Vagina (tissue), 2 donors: Measurements from ENCODE around the gene C5AR2. TPM values are rescaled to one million over a fixed set of nuclear protein-coding genes. Genes with fewer than 3 reads are reported as not detected.

Experiments used
- DNase-seq, 2 donors: peaks; one replicate each; pipeline ENCODE4 v3.0.0-alpha.2; 2017; ENCODE audit errors: extremely low spot score in 2 of 2
- H3K27ac ChIP-seq: fragments of 200-600 bp; sonication (generic); one replicate; pipeline ENCODE4 v1.5.1; 2019
- H3K27me3 ChIP-seq: fragments of 200-600 bp; sonication (generic); one replicate; pipeline ENCODE4 v1.5.1; 2019
- H3K36me3 ChIP-seq, 2 donors: fragments of 200-600 bp; sonication (generic); one replicate each; pipeline ENCODE4 v1.5.1; 2017 to 2019
- H3K4me1 ChIP-seq: fragments of 200-600 bp; sonication (generic); one replicate; pipeline ENCODE4 v1.5.1; 2019
- H3K4me3 ChIP-seq, 2 donors: fragments of 200-600 bp; sonication (generic); 1 replicate in 1 of 2; 2 replicates in 1 of 2; pipeline ENCODE4 v1.5.1; 2016 to 2019
- H3K9me3 ChIP-seq: fragments of 200-600 bp; sonication (generic); one replicate; pipeline ENCODE4 v1.5.1; 2019
- POLR2A ChIP-seq, 2 donors: fragments of 450-650 bp; IDR thresholded peaks; one replicate each; pipeline ENCODE4 v1.6.1; 2017; ENCODE audit warnings: antibody characterized with exemption in 2 of 2, mild to moderate bottlenecking in 2 of 2, moderate library complexity in 2 of 2
- POLR2AphosphoS5 ChIP-seq, 2 donors: sonication (generic); formaldehyde crosslinking; IDR thresholded peaks; one replicate each; pipeline ENCODE4 v1.9.0; 2017; ENCODE audit warnings: antibody characterized with exemption in 2 of 2, mild to moderate bottlenecking in 2 of 2, low read depth in 1 of 2; ENCODE audit not compliant: insufficient read depth in 1 of 2
- intact Hi-C: fragments of 100-400 bp; cut with DNase I; formaldehyde crosslinking; loops from one replicate; pipeline ENCODE4 v1.15.1; 2023
- total RNA-seq: library from RNA; depleted of rRNA; stranded (reverse); fragments of >200 nt; gene quantifications from one replicate; pipeline ENCODE4 v1.2.3, GENCODE V29; 2016
- TF ChIP-seq, protein P1 (sequence below), 3 experiments: fragments of 450-650 bp in 2 of 3; fragments of 200-600 bp in 1 of 3; sonication (generic) in 1 of 3; IDR thresholded peaks; one replicate each; pipeline ENCODE4 v1.5.1; 2017 to 2019; ENCODE audit warnings: antibody characterized with exemption in 3 of 3, mild to moderate bottlenecking in 2 of 3, moderate library complexity in 2 of 3

Gene C5AR2
- total RNA-seq, 1 donor from 2014 or later: 15.2 TPM

GRCh38 chr19:47372603-47373002 is 40.6 kb downstream of the C5AR2 start:
- Histone ChIP-seq H3K4me1 (no peaks in the 10 kb centered on the region), H3K4me3 (no peak overlapping the region), H3K27ac (no peak overlapping the region), H3K27me3 (no peaks in the 10 kb centered on the region), H3K9me3 (no peaks in the 10 kb centered on the region), H3K36me3 (peaks cover 0 to 77% of the 10 kb centered on the region in 2 donors)
- TF ChIP-seq POLR2AphosphoS5 (IDR thresholded peaks at IDR 0.05; ENCODE audit: insufficient read depth in 1 of 2, low read depth in 1 of 2): no peak
- TF ChIP-seq, protein P1, sequence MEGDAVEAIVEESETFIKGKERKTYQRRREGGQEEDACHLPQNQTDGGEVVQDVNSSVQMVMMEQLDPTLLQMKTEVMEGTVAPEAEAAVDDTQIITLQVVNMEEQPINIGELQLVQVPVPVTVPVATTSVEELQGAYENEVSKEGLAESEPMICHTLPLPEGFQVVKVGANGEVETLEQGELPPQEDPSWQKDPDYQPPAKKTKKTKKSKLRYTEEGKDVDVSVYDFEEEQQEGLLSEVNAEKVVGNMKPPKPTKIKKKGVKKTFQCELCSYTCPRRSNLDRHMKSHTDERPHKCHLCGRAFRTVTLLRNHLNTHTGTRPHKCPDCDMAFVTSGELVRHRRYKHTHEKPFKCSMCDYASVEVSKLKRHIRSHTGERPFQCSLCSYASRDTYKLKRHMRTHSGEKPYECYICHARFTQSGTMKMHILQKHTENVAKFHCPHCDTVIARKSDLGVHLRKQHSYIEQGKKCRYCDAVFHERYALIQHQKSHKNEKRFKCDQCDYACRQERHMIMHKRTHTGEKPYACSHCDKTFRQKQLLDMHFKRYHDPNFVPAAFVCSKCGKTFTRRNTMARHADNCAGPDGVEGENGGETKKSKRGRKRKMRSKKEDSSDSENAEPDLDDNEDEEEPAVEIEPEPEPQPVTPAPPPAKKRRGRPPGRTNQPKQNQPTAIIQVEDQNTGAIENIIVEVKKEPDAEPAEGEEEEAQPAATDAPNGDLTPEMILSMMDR (IDR thresholded peaks at IDR 0.05): no peak
- TF ChIP-seq POLR2A (IDR thresholded peaks at IDR 0.05): no peak
- intact Hi-C loops: no loop called here
- DNase-seq: no peak

- Histone ChIP-seq H3K4me1 (no peaks in the 10 kb centered on the region), H3K4me3 (no peak overlapping the region), H3K27ac (no peak overlapping the region), H3K9me3 (no peaks in the 10 kb centered on the region), H3K36me3 (peaks cover 0 to 84% of the 10 kb centered on the region in 2 donors), H3K27me3 (no peaks in the 10 kb centered on the region)
- no peak for TF ChIP-seq POLR2AphosphoS5 (IDR thresholded peaks at IDR 0.05; ENCODE audit: insufficient read depth in 1 of 2, low read depth in 1 of 2)
- no peak for TF ChIP-seq POLR2A (IDR thresholded peaks at IDR 0.05)
- TF ChIP-seq, protein P1 (IDR thresholded peaks at IDR 0.05): no peak
- intact Hi-C loops: no loop called here
- DNase-seq: no peak
These were observed 41.6 kb downstream of the C5AR2 start for GRCh38 chr19:47373246-47374240.

DNA sequence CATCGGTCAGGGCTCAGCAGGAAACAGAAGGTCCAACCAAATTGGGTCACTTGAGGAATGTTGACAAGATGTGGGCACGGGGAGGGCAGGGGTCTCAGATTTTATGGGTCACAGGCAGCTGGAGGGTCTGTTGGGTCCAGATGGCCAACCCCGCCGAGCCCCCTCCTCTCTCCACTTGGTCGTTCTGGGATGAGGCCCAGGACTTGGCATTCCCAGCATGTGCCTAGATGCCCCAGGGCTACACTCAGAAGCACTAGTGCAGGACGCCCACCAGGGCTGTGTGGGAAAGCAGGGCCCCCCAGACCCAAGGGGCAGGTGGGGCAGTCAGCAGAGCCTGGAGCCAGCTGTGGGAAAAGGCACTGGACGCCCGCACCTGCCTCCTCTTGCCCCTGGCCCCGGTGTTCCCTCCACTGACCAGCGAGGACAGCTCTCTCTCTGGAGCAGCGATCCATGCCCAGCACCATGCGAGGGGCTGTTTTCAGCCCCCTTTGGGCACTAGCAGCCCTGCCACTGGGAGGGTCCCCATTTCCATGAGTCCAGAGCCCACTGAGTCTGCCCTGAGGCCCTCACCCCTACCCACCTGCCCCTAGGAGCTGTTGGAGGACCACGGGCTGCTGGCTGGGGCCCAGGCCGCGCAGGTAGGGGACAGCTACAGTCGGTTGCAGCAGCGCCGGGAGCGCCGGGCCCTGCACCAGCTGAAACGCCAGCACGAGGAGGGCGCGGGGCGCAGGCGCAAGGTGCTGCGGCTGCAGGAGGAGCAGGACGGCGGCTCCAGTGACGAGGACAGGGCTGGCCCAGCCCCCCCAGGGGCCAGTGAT is 43.1 kb downstream of the C5AR2 start:
- intact Hi-C loops: no loop called here
- H3K9me3 ChIP-seq: no peaks in the 10 kb centered on the region
- H3K36me3 ChIP-seq: peaks cover 0 to 82% of the 10 kb centered on the region in 2 donors
- DNase-seq: no peak
- H3K4me1 ChIP-seq: no peaks in the 10 kb centered on the region
- no peak overlapping the region for H3K4me3 ChIP-seq
- H3K27ac ChIP-seq: no peak overlapping the region
- TF ChIP-seq, protein P1 (IDR thresholded peaks at IDR 0.05): no peak
- no peak for TF ChIP-seq POLR2A (IDR thresholded peaks at IDR 0.05)
- no peak for TF ChIP-seq POLR2AphosphoS5 (IDR thresholded peaks at IDR 0.05; ENCODE audit: insufficient read depth in 1 of 2, low read depth in 1 of 2)
- H3K27me3 ChIP-seq: no peaks in the 10 kb centered on the region

DNA sequence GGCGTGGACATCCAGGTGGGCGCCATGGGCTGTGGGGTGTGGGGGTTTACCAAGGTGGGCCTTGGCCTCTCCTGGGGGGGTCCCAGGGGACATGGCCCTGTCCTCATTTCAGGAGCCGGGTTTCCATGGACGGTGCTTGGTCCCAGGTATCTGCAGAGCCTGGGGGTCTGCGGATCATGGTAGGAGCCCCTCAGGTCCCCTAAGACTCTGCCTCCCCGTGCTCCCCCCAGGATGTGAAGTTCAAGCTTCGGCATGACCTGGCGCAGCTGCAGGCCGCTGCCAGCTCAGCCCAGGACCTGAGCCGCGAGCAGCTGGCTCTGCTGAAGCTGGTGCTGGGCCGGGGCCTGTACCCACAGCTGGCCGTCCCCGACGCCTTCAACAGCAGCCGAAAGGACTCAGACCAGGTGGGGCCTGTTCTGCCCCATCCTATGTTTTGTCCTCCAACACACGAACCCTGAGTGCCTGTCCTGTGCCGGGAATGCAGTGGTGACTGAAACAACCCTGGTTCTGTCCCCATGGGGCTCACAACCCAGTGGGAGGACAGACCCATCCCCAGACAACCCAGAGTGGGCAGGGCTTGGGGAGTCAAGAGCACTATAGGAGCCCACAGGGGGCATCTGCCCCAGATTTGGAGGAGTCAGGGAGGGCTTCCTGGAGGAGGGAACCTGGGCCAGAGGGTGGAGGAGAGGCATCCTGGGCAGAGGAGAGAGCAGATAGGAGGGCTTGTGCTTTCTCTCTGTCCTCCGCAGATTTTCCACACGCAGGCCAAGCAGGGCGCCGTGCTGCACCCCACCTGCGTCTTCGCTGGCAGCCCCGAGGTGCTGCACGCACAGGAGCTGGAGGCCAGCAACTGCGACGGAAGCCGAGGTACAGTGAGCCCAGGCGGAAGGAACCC is 44.0 kb downstream of the C5AR2 start:
- no peaks in the 10 kb centered on the region for H3K4me1 ChIP-seq

More for the DNA sequence above, 44.0 kb downstream of the C5AR2 start:
- Histone ChIP-seq H3K36me3 (peaks cover 0 to 82% of the 10 kb centered on the region in 2 donors), H3K27ac (no peak overlapping the region), H3K9me3 (no peaks in the 10 kb centered on the region), H3K4me3 (no peak overlapping the region), H3K27me3 (no peaks in the 10 kb centered on the region)
- TF ChIP-seq POLR2AphosphoS5 (IDR thresholded peaks at IDR 0.05; ENCODE audit: insufficient read depth in 1 of 2, low read depth in 1 of 2) (no peak), POLR2A (IDR thresholded peaks at IDR 0.05) (no peak)
- TF ChIP-seq, protein P1 (IDR thresholded peaks at IDR 0.05): no peak
- DNase-seq: no peak
- intact Hi-C loops: no loop called here
